Measurements from ENCODE around the gene KAZN. TPM values are rescaled to one million over a fixed set of nuclear protein-coding genes. Genes with fewer than 3 reads are reported as not detected.

The KAZN gene
- polyA plus RNA-seq, 2 of the 4 experiments (the other 2 are of a cell fraction), result 1.3 to 1.9 TPM

DNA sequence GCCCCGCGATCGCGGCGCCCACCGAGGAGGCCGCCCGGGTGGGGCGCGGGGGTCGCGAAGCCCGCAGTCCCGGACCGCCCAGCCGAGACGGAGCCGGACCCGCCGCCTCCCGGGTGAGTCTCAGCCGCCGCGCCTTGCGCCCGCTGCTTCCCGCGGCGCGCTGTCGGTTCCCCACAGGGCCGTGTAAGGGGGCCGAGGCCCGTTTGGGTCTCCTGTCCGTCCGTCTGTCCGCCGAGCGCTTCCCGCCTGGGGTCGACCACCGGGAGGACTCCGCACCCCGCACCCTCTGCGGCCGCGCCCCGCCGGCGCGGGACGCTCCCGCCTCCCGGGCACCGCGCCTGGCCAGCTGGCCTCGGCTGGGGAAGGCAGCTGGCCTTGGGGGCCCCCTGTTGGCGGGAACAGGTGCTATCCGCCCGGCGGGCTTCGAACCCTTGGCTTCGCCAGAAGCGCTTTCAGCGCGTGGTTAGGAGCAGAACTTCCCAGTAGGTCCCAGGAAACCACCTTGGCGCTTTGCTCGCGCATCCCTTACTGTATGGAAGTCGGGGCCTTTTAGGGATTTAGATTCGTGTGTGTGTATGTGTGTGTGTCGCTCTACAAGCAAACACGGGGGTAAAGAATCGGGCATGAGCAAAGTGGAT, 555.5 kb downstream of the KAZN start (continued):
- TF ChIP-seq, protein P1, sequence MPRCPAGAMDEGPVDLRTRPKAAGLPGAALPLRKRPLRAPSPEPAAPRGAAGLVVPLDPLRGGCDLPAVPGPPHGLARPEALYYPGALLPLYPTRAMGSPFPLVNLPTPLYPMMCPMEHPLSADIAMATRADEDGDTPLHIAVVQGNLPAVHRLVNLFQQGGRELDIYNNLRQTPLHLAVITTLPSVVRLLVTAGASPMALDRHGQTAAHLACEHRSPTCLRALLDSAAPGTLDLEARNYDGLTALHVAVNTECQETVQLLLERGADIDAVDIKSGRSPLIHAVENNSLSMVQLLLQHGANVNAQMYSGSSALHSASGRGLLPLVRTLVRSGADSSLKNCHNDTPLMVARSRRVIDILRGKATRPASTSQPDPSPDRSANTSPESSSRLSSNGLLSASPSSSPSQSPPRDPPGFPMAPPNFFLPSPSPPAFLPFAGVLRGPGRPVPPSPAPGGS (IDR thresholded peaks at IDR 0.05), result no peak
- TF ChIP-seq HMGXB4 (CRISPR knock-in tag; IDR thresholded peaks at IDR 0.05; ENCODE audit: borderline replicate concordance) (no peak), KDM1A (IDR thresholded peaks at IDR 0.05; ENCODE audit: low read depth) (peak; percentile 45; the same call in 1 of the 2 replicates), NR3C1 (IDR thresholded peaks at IDR 0.05) (no peak), MAFK (IDR thresholded peaks at IDR 0.05; ENCODE audit: partially characterized antibody) (no peak), RAD21 (conservative IDR thresholded peaks at IDR 0.05 in 1 of 2, IDR thresholded peaks at IDR 0.05 in 1 of 2) (peak; percentile 26 to 51; a peak in 3 of 5 replicates), MYC (IDR thresholded peaks at IDR 0.05; ENCODE audit: borderline replicate concordance, low read length) (no peak), FOXS1 (CRISPR knock-in tag; IDR thresholded peaks at IDR 0.05) (no peak), FOSL2 (IDR thresholded peaks at IDR 0.05) (no peak), FOSL2 (CRISPR knock-in tag; IDR thresholded peaks at IDR 0.05) (peak; percentile 8; the same call in 1 of the 2 replicates), JUNB (IDR thresholded peaks at IDR 0.05) (no peak)
- TF ChIP-seq, protein P2, sequence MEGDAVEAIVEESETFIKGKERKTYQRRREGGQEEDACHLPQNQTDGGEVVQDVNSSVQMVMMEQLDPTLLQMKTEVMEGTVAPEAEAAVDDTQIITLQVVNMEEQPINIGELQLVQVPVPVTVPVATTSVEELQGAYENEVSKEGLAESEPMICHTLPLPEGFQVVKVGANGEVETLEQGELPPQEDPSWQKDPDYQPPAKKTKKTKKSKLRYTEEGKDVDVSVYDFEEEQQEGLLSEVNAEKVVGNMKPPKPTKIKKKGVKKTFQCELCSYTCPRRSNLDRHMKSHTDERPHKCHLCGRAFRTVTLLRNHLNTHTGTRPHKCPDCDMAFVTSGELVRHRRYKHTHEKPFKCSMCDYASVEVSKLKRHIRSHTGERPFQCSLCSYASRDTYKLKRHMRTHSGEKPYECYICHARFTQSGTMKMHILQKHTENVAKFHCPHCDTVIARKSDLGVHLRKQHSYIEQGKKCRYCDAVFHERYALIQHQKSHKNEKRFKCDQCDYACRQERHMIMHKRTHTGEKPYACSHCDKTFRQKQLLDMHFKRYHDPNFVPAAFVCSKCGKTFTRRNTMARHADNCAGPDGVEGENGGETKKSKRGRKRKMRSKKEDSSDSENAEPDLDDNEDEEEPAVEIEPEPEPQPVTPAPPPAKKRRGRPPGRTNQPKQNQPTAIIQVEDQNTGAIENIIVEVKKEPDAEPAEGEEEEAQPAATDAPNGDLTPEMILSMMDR (IDR thresholded peaks at IDR 0.05), result peak; percentile 49

DNA sequence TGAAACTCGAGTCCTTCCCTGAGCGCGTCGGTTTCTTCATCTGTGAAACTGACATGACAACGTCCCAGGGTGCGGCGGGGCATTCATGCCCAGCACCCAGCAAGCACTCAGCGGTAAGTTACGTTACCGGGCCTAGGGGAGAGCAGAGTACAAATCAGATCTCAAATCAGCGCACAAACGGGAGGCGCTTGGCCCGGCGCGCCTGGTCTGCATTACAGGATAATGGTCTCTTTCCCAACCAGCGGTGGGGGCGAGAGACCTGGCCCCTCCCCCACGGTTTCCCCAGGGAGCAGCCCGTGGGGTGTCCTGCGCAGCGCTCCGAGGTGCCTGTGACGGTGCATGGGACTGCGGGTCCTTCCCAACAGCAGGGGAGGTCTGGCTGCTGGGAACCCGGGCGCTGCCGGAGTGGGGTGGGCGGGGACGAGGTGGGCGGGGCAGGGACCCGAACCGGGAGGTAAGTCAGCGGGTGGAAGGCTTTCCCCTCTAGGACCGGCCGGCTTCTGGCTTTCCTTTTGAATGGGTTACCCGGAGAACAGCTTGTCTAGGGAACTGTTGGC, 556.1 kb downstream of the KAZN start:
- ATAC-seq, result peak in 1 of 2 experiments; percentile 18; a peak in 3 of 6 replicates

More for the DNA sequence above, 556.1 kb downstream of the KAZN start:
- Histone ChIP-seq H3K4me1 (peaks cover 49% of the 10 kb centered on the region), H3K4me2 (peak overlapping the region; percentile 99), H3K9me3 (no peaks in the 10 kb centered on the region), H3K4me3 (peak overlapping the region; percentile 88), H3K27ac (peak overlapping the region; percentile 93 to 99)
- POLR2A ChIA-PET, result interaction anchor here (0.7 to 1.2 kb wide), 4 partner anchors 14 to 57 kb away, joined by 4 to 7 read pairs (median 4); no protein-coding TSS in a partner anchor
- WGBS (ENCODE audit: missing lambda C conversion rate), result 2% methylated on average over 16 of the region's 37 CpGs
- DNase-seq (ENCODE audit: low read depth in 1 of 2, low spot score in 1 of 2) (peak in 1 of 2 experiments; percentile 34), FAIRE-seq (no peak)
- CTCF ChIA-PET, result interaction anchor here (2.6 to 8.4 kb wide), 5 partner anchors 14 to 119 kb away, joined by 12 to 133 read pairs (median 35); no protein-coding TSS in a partner anchor
- TF ChIP-seq PHF8 (IDR thresholded peaks at IDR 0.05; ENCODE audit: borderline replicate concordance, low read depth) (no peak), CEBPB (IDR thresholded peaks at IDR 0.05) (no peak), HOXB5 (CRISPR knock-in tag; IDR thresholded peaks at IDR 0.05) (no peak), USF2 (IDR thresholded peaks at IDR 0.05) (no peak), CBX2 (IDR thresholded peaks at IDR 0.05; ENCODE audit: borderline replicate concordance, low read depth) (no peak), TP53 (CRISPR knock-in tag; IDR thresholded peaks at IDR 0.05) (no peak), MAX (IDR thresholded peaks at IDR 0.05) (no peak), KDM5A (IDR thresholded peaks at IDR 0.05) (no peak), CHD4 (IDR thresholded peaks at IDR 0.05; ENCODE audit: borderline replicate concordance) (no peak), NFE2L2 (conservative IDR thresholded peaks at IDR 0.05; ENCODE audit: low read length) (no peak), JUNB (IDR thresholded peaks at IDR 0.05) (no peak), BHLHE40 (IDR thresholded peaks at IDR 0.05; ENCODE audit: low read depth, low read length) (no peak), ZSCAN20 (CRISPR knock-in tag; IDR thresholded peaks at IDR 0.05) (no peak), HEYL (CRISPR knock-in tag; IDR thresholded peaks at IDR 0.05) (no peak), EHF (CRISPR knock-in tag; IDR thresholded peaks at IDR 0.05) (no peak)
- TF ChIP-seq, protein P3, sequence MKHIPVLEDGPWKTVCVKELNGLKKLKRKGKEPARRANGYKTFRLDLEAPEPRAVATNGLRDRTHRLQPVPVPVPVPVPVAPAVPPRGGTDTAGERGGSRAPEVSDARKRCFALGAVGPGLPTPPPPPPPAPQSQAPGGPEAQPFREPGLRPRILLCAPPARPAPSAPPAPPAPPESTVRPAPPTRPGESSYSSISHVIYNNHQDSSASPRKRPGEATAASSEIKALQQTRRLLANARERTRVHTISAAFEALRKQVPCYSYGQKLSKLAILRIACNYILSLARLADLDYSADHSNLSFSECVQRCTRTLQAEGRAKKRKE (CRISPR knock-in tag; IDR thresholded peaks at IDR 0.05; ENCODE audit: low read depth), result no peak

Data from A549 (cell line).